Activated CD4-positive, alpha-beta memory T cell treated with anti-CD3 and anti-CD28 coated beads, Interleukin-2, amount 10 ng/mL, durations not matched to agents 7 days and 5 days (primary cell): Measurements from ENCODE around the gene MAP3K4. TPM values are rescaled to one million over a fixed set of nuclear protein-coding genes. Genes with fewer than 3 reads are reported as not detected.

Experiments used
- CTCF ChIA-PET: fragments of 350-600 bp; sonication (Branson Sonifier 250); formaldehyde crosslinking; loops from one replicate; lab custom pipeline; 2021; ENCODE audit warnings: antibody characterized with exemption, inconsistent platforms; lab: Charles Lee
- POLR2A ChIA-PET: fragments of 350-600 bp; sonication (Branson Sonifier 250); formaldehyde crosslinking; loops from one replicate; lab custom pipeline; 2021; ENCODE audit warnings: antibody characterized with exemption; lab: Charles Lee
- DNase-seq: peaks from one replicate; pipeline ENCODE4 v3.0.0-alpha.2; 2020
- H3K27ac Mint-ChIP-seq: one replicate; pipeline ENCODE4 v1.8.0; 2021; ENCODE audit warnings: mild to moderate bottlenecking, mixed read lengths
- H3K27me3 Mint-ChIP-seq: one replicate; pipeline ENCODE4 v1.8.0; 2021; ENCODE audit warnings: mixed read lengths
- H3K36me3 Mint-ChIP-seq: one replicate; pipeline ENCODE4 v1.8.0; 2021; ENCODE audit warnings: low read depth, mixed read lengths
- H3K4me1 Mint-ChIP-seq: one replicate; pipeline ENCODE4 v1.8.0; 2021; ENCODE audit warnings: mixed read lengths
- H3K4me3 Mint-ChIP-seq: one replicate; pipeline ENCODE4 v1.8.0; 2021; ENCODE audit warnings: mild to moderate bottlenecking, mixed read lengths
- H3K9me3 Mint-ChIP-seq: one replicate; pipeline ENCODE4 v1.8.0; 2021; ENCODE audit warnings: mixed read lengths
- total RNA-seq, 2 experiments: library from RNA; stranded (reverse); gene quantifications; one replicate each; pipeline ENCODE4 v1.2.3, GENCODE V29; 2021

The MAP3K4 gene
- total RNA-seq, 2 experiments from 2014 or later: 40.0 to 50.6 TPM

- H3K27ac Mint-ChIP-seq: no peak overlapping the region
- CTCF ChIA-PET: interaction anchor here (0.8 to 7.1 kb wide), 2 partner anchors 217 to 220 kb away, joined by 3 to 59 read pairs; no protein-coding TSS in a partner anchor
- no peaks in the 10 kb centered on the region for H3K9me3 Mint-ChIP-seq
- peaks cover 15% of the 10 kb centered on the region for H3K36me3 Mint-ChIP-seq
- H3K4me3 Mint-ChIP-seq: no peak overlapping the region
- H3K27me3 Mint-ChIP-seq: no peaks in the 10 kb centered on the region
- no peak for DNase-seq
- POLR2A ChIA-PET: no interaction called here
- H3K4me1 Mint-ChIP-seq: no peaks in the 10 kb centered on the region
Measured at GRCh38 chr6:161153725-161154124, 162.2 kb downstream of the MAP3K4 start.

- POLR2A ChIA-PET: no interaction called here
- no peak for DNase-seq
- H3K4me1 Mint-ChIP-seq: no peaks in the 10 kb centered on the region
- no peaks in the 10 kb centered on the region for H3K27me3 Mint-ChIP-seq
- H3K4me3 Mint-ChIP-seq: no peak overlapping the region
- H3K9me3 Mint-ChIP-seq: no peaks in the 10 kb centered on the region
- CTCF ChIA-PET: interaction anchor here (7.1 kb wide), 1 partner anchor 216 kb away, joined by 59 read pairs; no protein-coding TSS in a partner anchor
- H3K36me3 Mint-ChIP-seq: peaks cover 18% of the 10 kb centered on the region
- H3K27ac Mint-ChIP-seq: no peak overlapping the region
Measured at GRCh38 chr6:161154796-161155335, 163.3 kb downstream of the MAP3K4 start.

GRCh38 chr6:161161121-161161520 is 169.6 kb downstream of the MAP3K4 start:
- Mint-ChIP-seq H3K36me3 (peaks cover 36% of the 10 kb centered on the region), H3K27ac (no peak overlapping the region), H3K9me3 (no peaks in the 10 kb centered on the region), H3K4me1 (no peaks in the 10 kb centered on the region), H3K4me3 (no peak overlapping the region), H3K27me3 (no peaks in the 10 kb centered on the region)
- no peak for DNase-seq
- POLR2A ChIA-PET: no interaction called here
- CTCF ChIA-PET: no interaction called here

- Mint-ChIP-seq H3K27me3 (no peaks in the 10 kb centered on the region), H3K4me3 (no peak overlapping the region)
Measured at GRCh38 chr6:161161889-161162624, 170.5 kb downstream of the MAP3K4 start.

GRCh38 chr6:161162722-161163121 is 171.2 kb downstream of the MAP3K4 start:
- peaks cover 27% of the 10 kb centered on the region for H3K36me3 Mint-ChIP-seq
- H3K27ac Mint-ChIP-seq: no peak overlapping the region
- no peak overlapping the region for H3K4me3 Mint-ChIP-seq
- no peak for DNase-seq
- no peaks in the 10 kb centered on the region for H3K4me1 Mint-ChIP-seq
- POLR2A ChIA-PET: no interaction called here
- H3K9me3 Mint-ChIP-seq: no peaks in the 10 kb centered on the region
- H3K27me3 Mint-ChIP-seq: no peaks in the 10 kb centered on the region
- CTCF ChIA-PET: no interaction called here

More at GRCh38 chr6:161161889-161162624, 170.5 kb downstream of the MAP3K4 start:
- no peak for DNase-seq
- Mint-ChIP-seq H3K4me1 (no peaks in the 10 kb centered on the region), H3K27ac (no peak overlapping the region), H3K9me3 (no peaks in the 10 kb centered on the region), H3K36me3 (peaks cover 31% of the 10 kb centered on the region)
- POLR2A ChIA-PET: no interaction called here
- CTCF ChIA-PET: no interaction called here

GRCh38 chr6:161163466-161164181 is 172.1 kb downstream of the MAP3K4 start:
- no peak overlapping the region for H3K4me3 Mint-ChIP-seq
- peaks cover 24% of the 10 kb centered on the region for H3K36me3 Mint-ChIP-seq
- H3K27ac Mint-ChIP-seq: no peak overlapping the region
- H3K9me3 Mint-ChIP-seq: no peaks in the 10 kb centered on the region
- CTCF ChIA-PET: interaction anchor here (1.8 kb wide), 1 partner anchor 207 kb away, joined by 4 read pairs; no protein-coding TSS in a partner anchor
- no peaks in the 10 kb centered on the region for H3K4me1 Mint-ChIP-seq
- no peaks in the 10 kb centered on the region for H3K27me3 Mint-ChIP-seq
- DNase-seq: no peak
- POLR2A ChIA-PET: no interaction called here

GRCh38 chr6:161164182-161164625 is 172.6 kb downstream of the MAP3K4 start:
- H3K27me3 Mint-ChIP-seq: no peaks in the 10 kb centered on the region
- peaks cover 25% of the 10 kb centered on the region for H3K36me3 Mint-ChIP-seq
- no peaks in the 10 kb centered on the region for H3K4me1 Mint-ChIP-seq
- DNase-seq: no peak
- H3K27ac Mint-ChIP-seq: no peak overlapping the region
- no peaks in the 10 kb centered on the region for H3K9me3 Mint-ChIP-seq
- H3K4me3 Mint-ChIP-seq: no peak overlapping the region
- ChIA-PET POLR2A (no interaction called here), CTCF (interaction anchor here (1.8 kb wide), 1 partner anchor 207 kb away, joined by 4 read pairs; no protein-coding TSS in a partner anchor)

GRCh38 chr6:161166176-161166575 is 174.6 kb downstream of the MAP3K4 start:
- POLR2A ChIA-PET: no interaction called here
- H3K27ac Mint-ChIP-seq: no peak overlapping the region
- peaks cover 25% of the 10 kb centered on the region for H3K36me3 Mint-ChIP-seq
- CTCF ChIA-PET: no interaction called here
- no peaks in the 10 kb centered on the region for H3K27me3 Mint-ChIP-seq
- peaks cover 11% of the 10 kb centered on the region for H3K4me1 Mint-ChIP-seq
- no peak for DNase-seq
- peaks cover 4% of the 10 kb centered on the region for H3K9me3 Mint-ChIP-seq
- no peak overlapping the region for H3K4me3 Mint-ChIP-seq

GRCh38 chr6:161166677-161167076 is 175.1 kb downstream of the MAP3K4 start:
- no peak for DNase-seq
- CTCF ChIA-PET: no interaction called here
- peaks cover 4% of the 10 kb centered on the region for H3K9me3 Mint-ChIP-seq
- POLR2A ChIA-PET: no interaction called here
- H3K4me3 Mint-ChIP-seq: no peak overlapping the region
- no peak overlapping the region for H3K27ac Mint-ChIP-seq
- H3K36me3 Mint-ChIP-seq: peaks cover 25% of the 10 kb centered on the region
- H3K4me1 Mint-ChIP-seq: peaks cover 11% of the 10 kb centered on the region
- no peaks in the 10 kb centered on the region for H3K27me3 Mint-ChIP-seq
